Measurements from ENCODE around the gene OR2V2. TPM values are rescaled to one million over a fixed set of nuclear protein-coding genes. Genes with fewer than 3 reads are reported as not detected.

OR2V2 gene
- total RNA-seq, 1 experiment from 2014 or later = not detected

DNA sequence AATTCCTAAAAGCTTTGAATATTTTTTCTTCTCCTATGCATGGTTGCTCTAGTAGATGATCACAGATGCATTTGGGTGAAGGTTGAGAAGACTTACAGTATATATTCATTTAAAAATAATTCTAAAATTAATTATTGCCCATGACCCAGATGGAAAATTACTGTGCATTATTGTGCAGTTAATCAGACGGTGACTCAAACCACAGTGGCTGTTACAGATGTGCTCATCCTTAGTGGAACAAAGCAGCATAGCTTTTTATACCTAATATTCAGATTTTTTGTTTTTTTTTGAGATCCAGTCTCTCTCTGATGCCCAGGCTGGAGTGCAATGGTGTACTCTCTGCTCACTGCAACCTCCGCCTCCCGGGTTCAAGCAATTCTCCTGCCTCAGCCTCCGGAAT is 27.1 kb upstream of the OR2V2 start:
- H2BK5ac ChIP-seq (ENCODE audit: insufficient read length, low read length) = no peak overlapping the region
- no peaks in the 10 kb centered on the region for H3K9me3 ChIP-seq (ENCODE audit: control insufficient read depth, low read depth, low read length)
- no peaks in the 10 kb centered on the region; the same call in 1 of the 2 replicates for H3K27me3 ChIP-seq (ENCODE audit: insufficient read depth, low read length)
- H3K18ac ChIP-seq (ENCODE audit: insufficient read length, low read depth, low read length) = no peak overlapping the region
- WGBS (ENCODE audit: extremely low coverage, insufficient read length, low lambda C conversion rate) = no CpG with 5 or more reads among the region's 4 CpGs
- no peak overlapping the region for H2BK15ac ChIP-seq (ENCODE audit: low read depth, low read length)
- no peak overlapping the region for H2BK12ac ChIP-seq (ENCODE audit: insufficient read length, low read depth, low read length)
- H3K9me3 Mint-ChIP-seq = peaks cover 0 to 3% of the 10 kb centered on the region in 2 experiments; a peak in 1 of 5 replicates
- no peak overlapping the region for H4K5ac ChIP-seq (ENCODE audit: insufficient read length, low read depth, low read length)
- H4K20me1 ChIP-seq (ENCODE audit: control insufficient read depth, insufficient read depth, insufficient read length) = no peaks in the 10 kb centered on the region
- no peak overlapping the region for H3T11ph ChIP-seq (ENCODE audit: low read length)
- H3K27me3 Mint-ChIP-seq (ENCODE audit: low read depth) = peaks cover 63% of the 10 kb centered on the region
- H4K8ac ChIP-seq (replicated peaks; ENCODE audit: insufficient read length, low read depth, low read length) = no peak overlapping the region
- H3K56ac ChIP-seq (ENCODE audit: insufficient read length, low read depth, low read length) = no peak overlapping the region
- no peak for DNase-seq
- H3K4ac ChIP-seq (ENCODE audit: low read depth, low read length) = no peak overlapping the region
- H3K23me2 ChIP-seq (ENCODE audit: insufficient read length, low read depth, low read length, poor library complexity, severe bottlenecking) = peaks cover 1% of the 10 kb centered on the region
- no peak overlapping the region for H4K91ac ChIP-seq (ENCODE audit: insufficient read length, low read depth, low read length)
- no peak overlapping the region for H3K27ac Mint-ChIP-seq
- H3K79me1 ChIP-seq (ENCODE audit: insufficient read depth, low read depth, low read length, poor library complexity, severe bottlenecking) = no peaks in the 10 kb centered on the region
- H2AFZ ChIP-seq (ENCODE audit: low read length) = no peak overlapping the region
- no peak overlapping the region for H3K4me3 Mint-ChIP-seq
- H3K9ac ChIP-seq (ENCODE audit: extremely low read depth, insufficient read length, low read length) = no peak overlapping the region
- no peaks in the 10 kb centered on the region for H3K79me2 ChIP-seq (ENCODE audit: insufficient read depth, low read length)
- H3K4me1 Mint-ChIP-seq = peaks cover 10 to 12% of the 10 kb centered on the region in 2 experiments
- H2BK120ac ChIP-seq (ENCODE audit: low read depth, low read length, poor library complexity, severe bottlenecking) = no peak overlapping the region
- no peak overlapping the region for H2AK5ac ChIP-seq (ENCODE audit: insufficient read length, low read length)
- no peak overlapping the region for H2BK20ac ChIP-seq (ENCODE audit: low read depth, low read length, poor library complexity, severe bottlenecking)
- no peak overlapping the region for H3K27ac ChIP-seq (ENCODE audit: insufficient read length, low read depth, low read length)
- H3K4me1 ChIP-seq (ENCODE audit: insufficient read depth, low read length) = no peaks in the 10 kb centered on the region
- no peak overlapping the region for H3K4me2 ChIP-seq (ENCODE audit: insufficient read depth, insufficient read length, low read length)
- no peak overlapping the region for H3K23ac ChIP-seq (ENCODE audit: insufficient read length, low read depth, low read length)
- TF ChIP-seq, protein P1, sequence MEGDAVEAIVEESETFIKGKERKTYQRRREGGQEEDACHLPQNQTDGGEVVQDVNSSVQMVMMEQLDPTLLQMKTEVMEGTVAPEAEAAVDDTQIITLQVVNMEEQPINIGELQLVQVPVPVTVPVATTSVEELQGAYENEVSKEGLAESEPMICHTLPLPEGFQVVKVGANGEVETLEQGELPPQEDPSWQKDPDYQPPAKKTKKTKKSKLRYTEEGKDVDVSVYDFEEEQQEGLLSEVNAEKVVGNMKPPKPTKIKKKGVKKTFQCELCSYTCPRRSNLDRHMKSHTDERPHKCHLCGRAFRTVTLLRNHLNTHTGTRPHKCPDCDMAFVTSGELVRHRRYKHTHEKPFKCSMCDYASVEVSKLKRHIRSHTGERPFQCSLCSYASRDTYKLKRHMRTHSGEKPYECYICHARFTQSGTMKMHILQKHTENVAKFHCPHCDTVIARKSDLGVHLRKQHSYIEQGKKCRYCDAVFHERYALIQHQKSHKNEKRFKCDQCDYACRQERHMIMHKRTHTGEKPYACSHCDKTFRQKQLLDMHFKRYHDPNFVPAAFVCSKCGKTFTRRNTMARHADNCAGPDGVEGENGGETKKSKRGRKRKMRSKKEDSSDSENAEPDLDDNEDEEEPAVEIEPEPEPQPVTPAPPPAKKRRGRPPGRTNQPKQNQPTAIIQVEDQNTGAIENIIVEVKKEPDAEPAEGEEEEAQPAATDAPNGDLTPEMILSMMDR (conservative IDR thresholded peaks at IDR 0.05) = no peak
- H3K36me3 Mint-ChIP-seq (ENCODE audit: insufficient read depth in 1 of 3, low read depth in 3 of 3) = no peaks in the 10 kb centered on the region
- no peak overlapping the region for H3K14ac ChIP-seq (ENCODE audit: insufficient read depth, low read length)

Data from H9 (cell line).